GM23248 (cell line): ENCODE data around the gene TRIOBP. TPM values are rescaled to one million over a fixed set of nuclear protein-coding genes. Genes with fewer than 3 reads are reported as not detected.
A peak's percentile ranks its signal among the peaks of the same experiment; 100 is the strongest.
"Not testable (repeated sequence)": the region's sequence is repeated elsewhere in the genome, so short reads cannot be mapped to it uniquely, and the experiment has no call there.

Source experiments
- DNase-seq: peaks from one replicate; pipeline ENCODE4 v3.0.0-alpha.2; 2015
- H2AFZ ChIP-seq: fragments of 200-600 bp; sonication (generic); 2 replicates; pipeline ENCODE4 v1.6.1; 2016; ENCODE audit warnings: antibody characterized with exemption
- H3F3A ChIP-seq: fragments of 200-600 bp; sonication (generic); 2 replicates; pipeline ENCODE4 v1.6.1; 2016; ENCODE audit warnings: mild to moderate bottlenecking, antibody characterized with exemption, mixed run types; ENCODE audit not compliant: insufficient read depth
- H3K27ac ChIP-seq: fragments of 200-600 bp; sonication (generic); 2 replicates; pipeline ENCODE4 v1.5.1; 2016; ENCODE audit warnings: mild to moderate bottlenecking
- H3K27me3 ChIP-seq: fragments of 200-600 bp; sonication (generic); replicated peaks from 2 replicates; pipeline ENCODE4 v1.6.1; 2016; ENCODE audit warnings: mild to moderate bottlenecking; ENCODE audit not compliant: insufficient read depth
- H3K36me3 ChIP-seq: fragments of 200-600 bp; sonication (generic); 2 replicates; pipeline ENCODE4 v1.6.1; 2016; ENCODE audit warnings: low read depth, mild to moderate bottlenecking
- H3K4me1 ChIP-seq: fragments of 200-600 bp; sonication (generic); 2 replicates; pipeline ENCODE4 v1.6.1; 2016; ENCODE audit warnings: mild to moderate bottlenecking; ENCODE audit not compliant: insufficient read depth
- H3K4me2 ChIP-seq: fragments of 200-600 bp; sonication (generic); one replicate; pipeline ENCODE4 v1.6.1; 2016; ENCODE audit warnings: mild to moderate bottlenecking; ENCODE audit not compliant: unreplicated experiment
- H3K4me3 ChIP-seq: fragments of 200-600 bp; sonication (generic); 2 replicates; pipeline ENCODE4 v1.5.1; 2016; ENCODE audit warnings: mild to moderate bottlenecking
- H3K79me2 ChIP-seq: fragments of 200-600 bp; sonication (generic); 2 replicates; pipeline ENCODE4 v1.6.1; 2016; ENCODE audit warnings: mild to moderate bottlenecking; ENCODE audit not compliant: insufficient read depth
- H3K9ac ChIP-seq: fragments of 200-600 bp; sonication (generic); 2 replicates; pipeline ENCODE4 v1.6.1; 2016; ENCODE audit warnings: mild to moderate bottlenecking
- H3K9me2 ChIP-seq: fragments of 200-600 bp; sonication (generic); 2 replicates; pipeline ENCODE4 v1.6.1; 2016; ENCODE audit warnings: mixed run types, mild to moderate bottlenecking, moderate library complexity; ENCODE audit not compliant: insufficient read depth
- H3K9me3 ChIP-seq: fragments of 200-600 bp; sonication (generic); one replicate; pipeline ENCODE4 v1.6.1; 2017; ENCODE audit warnings: low read depth
- H4K20me1 ChIP-seq: fragments of 200-600 bp; sonication (generic); 2 replicates; pipeline ENCODE4 v1.6.0; 2016; ENCODE audit not compliant: insufficient read depth
- EZH2 ChIP-seq: fragments of 200-600 bp; sonication (generic); IDR thresholded peaks from 2 replicates; pipeline ENCODE4 v1.6.1; 2018; ENCODE audit warnings: antibody characterized with exemption, mild to moderate bottlenecking; ENCODE audit not compliant: insufficient read depth, poor library complexity, severe bottlenecking
- EZH2phosphoT487 ChIP-seq: fragments of 200-600 bp; sonication (generic); IDR thresholded peaks from 2 replicates; pipeline ENCODE4 v1.6.1; 2018; ENCODE audit warnings: antibody characterized with exemption, moderate library complexity, mild to moderate bottlenecking, low read depth; ENCODE audit not compliant: insufficient read depth
- WGBS, 2 experiments: methylation state at CpG; one replicate each; pipeline ENCODE4 v1.1.6; 2015 to 2017; ENCODE audit warnings: low lambda C conversion rate in 2 of 2, low coverage in 1 of 2; ENCODE audit errors: missing lambda C conversion rate in 2 of 2; 5-methylcytosine and 5-hydroxymethylcytosine counted together
- in situ Hi-C: fragments of 300-500 bp; cut with MboI; formaldehyde crosslinking; loops from 2 replicates; pipeline ENCODE4 v1.15.0; 2020
- polyA plus RNA-seq: library from polyadenylated mRNA; unstranded; fragments of >200 nt; fragmentation: Nextera tagmentation; extraction: Ambion mirVana; gene quantifications from 2 replicates; pipeline ENCODE4 v1.2.1, GENCODE V29; 2016
- total RNA-seq: library from RNA; depleted of rRNA; stranded (reverse); fragments of >200 nt; shearing (Covaris generic); gene quantifications from 2 replicates; pipeline ENCODE4 v1.2.3, GENCODE V29; 2014

Gene TRIOBP
- total and polyA plus RNA-seq, 2 experiments from 2014 or later = 123 to 135 TPM

DNA sequence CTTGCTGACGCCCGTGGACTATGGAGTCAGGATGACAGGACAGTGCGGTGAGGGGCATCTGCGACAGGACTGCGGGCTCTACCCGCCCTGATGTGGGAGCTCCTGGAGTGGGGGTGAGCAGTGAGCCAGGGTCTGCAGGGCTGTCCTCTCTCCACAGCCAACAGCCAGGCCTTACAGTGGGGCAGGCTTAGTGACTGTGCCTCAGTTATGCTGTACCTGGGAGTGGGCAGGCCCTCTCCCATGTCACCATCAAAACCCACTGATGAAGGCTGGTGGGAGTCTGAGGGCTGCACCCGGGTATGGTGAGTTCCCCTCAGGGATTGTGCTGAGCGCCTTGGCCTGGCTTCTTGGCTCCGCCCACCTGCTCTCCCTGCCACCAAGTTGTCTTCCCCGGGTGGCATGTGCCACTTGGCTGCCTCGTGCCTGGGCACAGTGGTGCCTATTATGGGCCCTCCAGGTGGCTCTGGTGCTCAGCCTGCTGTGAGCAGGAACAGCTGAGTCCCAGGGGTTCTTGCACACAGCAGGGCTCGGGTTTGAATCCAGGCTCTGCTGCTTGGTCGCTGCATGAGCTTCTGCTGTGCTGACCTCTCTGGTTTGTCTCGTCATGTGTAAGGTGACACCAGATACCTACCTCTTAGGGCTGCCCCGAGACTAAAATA, 4.1 kb upstream of the TRIOBP start:
- in situ Hi-C loops = no loop called here
- no peak overlapping the region for H3K4me3 ChIP-seq
- no peak overlapping the region for H3K4me2 ChIP-seq
- peaks cover 8% of the 10 kb centered on the region for H3K79me2 ChIP-seq
- TF ChIP-seq EZH2 = no peak
- no peak for TF ChIP-seq EZH2phosphoT487
- no peak overlapping the region for H3K9ac ChIP-seq
- H3K27ac ChIP-seq = no peak overlapping the region
- no peaks in the 10 kb centered on the region for H4K20me1 ChIP-seq
- DNase-seq = no peak
- H2AFZ ChIP-seq = no peak overlapping the region
- no peaks in the 10 kb centered on the region for H3K9me2 ChIP-seq
- 0 out of 2 replicates have a peak, but pooled peaks cover 6% of the 10 kb centered on the region for H3K4me1 ChIP-seq
- H3K9me3 ChIP-seq = no peaks in the 10 kb centered on the region
- peaks cover 15% of the 10 kb centered on the region; the same call in 1 of the 2 replicates for H3K36me3 ChIP-seq
- 85 to 86% methylated on average over 15 of the region's 15 CpGs for whole genome bisulfite sequencing, 2 experiments
- H3K27me3 ChIP-seq = no peaks in the 10 kb centered on the region
- peaks cover 10% of the 10 kb centered on the region; the same call in 1 of the 2 replicates for H3F3A ChIP-seq

DNA sequence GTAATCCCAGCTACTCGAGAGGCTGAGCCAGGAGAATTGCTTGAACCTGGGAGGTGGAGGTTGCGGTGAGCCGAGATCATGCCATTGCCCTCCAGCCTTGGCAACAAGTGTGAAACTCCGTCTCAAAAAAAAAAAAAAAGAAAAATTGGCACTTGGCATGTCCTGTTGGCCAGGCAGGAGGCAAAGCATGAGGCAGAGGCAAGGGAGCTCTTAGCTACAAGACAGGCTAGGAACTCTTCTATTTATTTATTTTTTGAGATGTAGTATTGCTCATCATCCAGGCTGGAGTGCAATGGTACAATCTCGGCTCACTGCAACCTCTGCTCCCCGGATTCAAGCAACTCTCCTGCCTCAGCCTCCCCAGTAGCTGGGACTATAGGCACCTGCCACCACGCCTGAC, 2.7 kb upstream of the TRIOBP start:
- H3K9me2 ChIP-seq, DNase-seq, H3F3A ChIP-seq, H3K79me2 ChIP-seq, H3K9ac ChIP-seq, H3K4me3 ChIP-seq, H2AFZ ChIP-seq, H4K20me1 ChIP-seq, H3K4me2 ChIP-seq, in situ Hi-C loops, H3K27ac ChIP-seq, H3K9me3 ChIP-seq, H3K4me1 ChIP-seq, H3K27me3 ChIP-seq: not testable (repeated sequence)
- WGBS, 2 experiments = 94 to 96% methylated on average over 7 of the region's 7 CpGs
- H3K36me3 ChIP-seq = peaks cover 13% of the 10 kb centered on the region; the same call in 1 of the 2 replicates

DNA sequence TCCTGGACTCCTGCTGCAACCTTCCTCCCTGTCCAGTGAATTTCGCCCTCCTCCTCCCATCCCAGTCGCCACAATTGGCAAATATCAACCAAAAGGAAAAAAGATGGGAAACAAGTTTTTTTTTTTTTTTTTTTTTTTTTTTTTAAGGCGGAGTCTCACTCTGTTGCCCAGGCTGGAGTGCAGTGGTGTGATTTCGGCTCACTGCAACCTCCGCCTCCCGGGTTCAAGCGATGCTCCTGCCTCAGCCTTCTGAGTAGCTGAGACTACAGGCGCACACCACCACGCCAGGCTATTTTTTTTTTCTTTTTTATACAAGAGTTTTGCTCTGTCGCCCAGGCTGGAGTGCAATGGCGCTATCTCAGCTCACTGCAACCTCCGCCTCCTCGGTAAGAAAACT, 590 bp upstream of the TRIOBP start:
- Histone ChIP-seq H3K9ac (peak overlapping the region; percentile 49), H3K27ac (0 out of 2 replicates have a peak overlapping the region, but pooled peaks have one; percentile 19), H3K4me3 (peak overlapping the region; percentile 70), H2AFZ (peak overlapping the region; percentile 76), H3K4me2 (peak overlapping the region; percentile 75)
- H3K36me3 ChIP-seq, H3K9me2 ChIP-seq, H4K20me1 ChIP-seq, H3K9me3 ChIP-seq, H3K79me2 ChIP-seq, H3K27me3 ChIP-seq, in situ Hi-C loops, H3F3A ChIP-seq, H3K4me1 ChIP-seq, DNase-seq: not testable (repeated sequence)
- 4 to 5% methylated on average over 10 to 13 of the region's 13 CpGs for WGBS, 2 experiments

DNA sequence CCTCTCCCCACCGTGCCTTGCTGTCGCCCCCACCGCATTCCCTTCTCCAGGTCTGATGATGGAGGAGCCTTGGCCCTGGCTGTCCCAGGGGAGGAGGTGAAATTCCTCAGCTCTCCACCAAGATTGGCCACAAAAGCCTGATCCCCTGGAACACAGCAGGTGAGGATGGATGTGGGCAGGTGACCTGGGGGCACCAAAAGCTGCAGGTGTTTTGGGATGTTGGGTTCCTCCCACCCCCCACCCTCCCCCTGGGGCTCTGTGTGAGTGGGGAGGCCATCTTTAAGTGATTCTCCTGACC, 639 bp downstream of the TRIOBP start:
- no peak overlapping the region for H3K4me2 ChIP-seq
- TF ChIP-seq EZH2phosphoT487 (no peak), EZH2 (no peak)
- WGBS, 2 experiments = 66 to 71% methylated on average over 3 of the region's 3 CpGs
- no peaks in the 10 kb centered on the region for H4K20me1 ChIP-seq
- peaks cover 10% of the 10 kb centered on the region; the same call in 1 of the 2 replicates for H3F3A ChIP-seq
- H3K4me1 ChIP-seq = 0 out of 2 replicates have a peak, but pooled peaks cover 6% of the 10 kb centered on the region
- no peaks in the 10 kb centered on the region for H3K9me3 ChIP-seq
- no peaks in the 10 kb centered on the region for H3K79me2 ChIP-seq
- H2AFZ ChIP-seq = no peak overlapping the region
- H3K9ac ChIP-seq = no peak overlapping the region
- H3K27me3 ChIP-seq = no peaks in the 10 kb centered on the region
- no peak overlapping the region for H3K4me3 ChIP-seq
- no peak for DNase-seq
- H3K36me3 ChIP-seq = peaks cover 5% of the 10 kb centered on the region; the same call in 1 of the 2 replicates
- no peak overlapping the region for H3K27ac ChIP-seq
- in situ Hi-C loops = no loop called here
- no peaks in the 10 kb centered on the region for H3K9me2 ChIP-seq

DNA sequence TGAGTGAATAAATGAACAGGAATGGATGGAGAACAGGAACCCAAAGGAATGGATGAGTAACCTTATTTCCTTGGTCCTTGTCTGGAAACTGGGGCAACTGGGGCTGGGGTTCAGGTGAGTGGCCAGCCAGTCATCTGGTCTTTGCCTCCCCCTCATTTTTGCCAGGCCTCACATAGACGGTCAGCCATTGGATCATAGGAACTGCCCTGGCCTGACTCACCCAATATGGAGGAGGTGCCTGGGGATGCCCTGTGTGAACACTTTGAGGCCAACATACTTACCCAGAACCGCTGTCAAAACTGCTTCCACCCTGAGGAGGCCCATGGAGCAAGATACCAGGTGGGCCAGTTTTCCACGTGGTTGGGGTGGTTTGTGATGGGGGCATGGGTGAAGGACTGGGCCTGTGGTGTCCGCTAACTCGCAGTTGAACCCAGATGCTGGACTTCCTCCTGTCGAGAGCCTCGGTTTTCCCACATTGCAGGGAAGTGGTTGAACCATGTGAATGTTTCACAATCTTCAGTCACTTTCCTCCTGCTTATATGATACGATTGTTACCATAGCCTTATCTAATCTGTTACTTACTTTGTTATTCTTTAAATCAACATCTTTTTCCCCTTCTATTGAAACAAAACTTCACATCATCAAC, 4.4 kb downstream of the TRIOBP start:
- TF ChIP-seq EZH2 (no peak), EZH2phosphoT487 (no peak)
- Histone ChIP-seq H3K36me3 (no peaks in the 10 kb centered on the region), H3K4me2 (no peak overlapping the region), H3K4me3 (no peak overlapping the region), H3K9ac (no peak overlapping the region), H2AFZ (no peak overlapping the region), H3K4me1 (peaks cover 7% of the 10 kb centered on the region), H3F3A (no peaks in the 10 kb centered on the region), H3K9me2 (no peaks in the 10 kb centered on the region), H3K27me3 (no peaks in the 10 kb centered on the region), H3K79me2 (no peaks in the 10 kb centered on the region), H3K9me3 (no peaks in the 10 kb centered on the region), H3K27ac (no peak overlapping the region), H4K20me1 (no peaks in the 10 kb centered on the region)
- WGBS, 2 experiments = 84 to 85% methylated on average over 8 of the region's 8 CpGs
- DNase-seq = peak; percentile 36
- in situ Hi-C loops = no loop called here
